ENCODE results near the gene RASGRP2.

- TF ChIP-seq, protein P1, sequence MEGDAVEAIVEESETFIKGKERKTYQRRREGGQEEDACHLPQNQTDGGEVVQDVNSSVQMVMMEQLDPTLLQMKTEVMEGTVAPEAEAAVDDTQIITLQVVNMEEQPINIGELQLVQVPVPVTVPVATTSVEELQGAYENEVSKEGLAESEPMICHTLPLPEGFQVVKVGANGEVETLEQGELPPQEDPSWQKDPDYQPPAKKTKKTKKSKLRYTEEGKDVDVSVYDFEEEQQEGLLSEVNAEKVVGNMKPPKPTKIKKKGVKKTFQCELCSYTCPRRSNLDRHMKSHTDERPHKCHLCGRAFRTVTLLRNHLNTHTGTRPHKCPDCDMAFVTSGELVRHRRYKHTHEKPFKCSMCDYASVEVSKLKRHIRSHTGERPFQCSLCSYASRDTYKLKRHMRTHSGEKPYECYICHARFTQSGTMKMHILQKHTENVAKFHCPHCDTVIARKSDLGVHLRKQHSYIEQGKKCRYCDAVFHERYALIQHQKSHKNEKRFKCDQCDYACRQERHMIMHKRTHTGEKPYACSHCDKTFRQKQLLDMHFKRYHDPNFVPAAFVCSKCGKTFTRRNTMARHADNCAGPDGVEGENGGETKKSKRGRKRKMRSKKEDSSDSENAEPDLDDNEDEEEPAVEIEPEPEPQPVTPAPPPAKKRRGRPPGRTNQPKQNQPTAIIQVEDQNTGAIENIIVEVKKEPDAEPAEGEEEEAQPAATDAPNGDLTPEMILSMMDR (IDR thresholded peaks at IDR 0.05; ENCODE audit: low read length): no peak
- TF ChIP-seq EZH2 (IDR thresholded peaks at IDR 0.05; ENCODE audit: borderline replicate concordance, low read length): no peak
Measured at GRCh38 chr11:64755681-64756361, 11.9 kb upstream of the RASGRP2 start.

Measured in OCI-LY1 (cell line).